IMR-90 (cell line): ENCODE results near the gene HSBP1L1. TPM values are rescaled to one million over a fixed set of nuclear protein-coding genes. Genes with fewer than 3 reads are reported as not detected.

ENCODE experiments used
- ATAC-seq: fragments of 200-7000 bp; cut with Tn5 transposase; 2 replicates; pipeline ENCODE4 v1.9.1; 2020; ENCODE audit warnings: low read depth, mild to moderate bottlenecking, moderate library complexity
- BruUV-seq: library from RNA; stranded (reverse); fragments of 400-500 nt; replicated peaks from 2 replicates; lab custom pipeline; 2021; lab: Mats Ljungman, UMichigan
- CTCF ChIA-PET: fragments of 300-600 bp; formaldehyde crosslinking; extraction: SDS; loops from one replicate; lab custom pipeline; 2021; ENCODE audit warnings: antibody characterized with exemption; lab: Yijun Ruan, JAX
- POLR2A ChIA-PET: fragments of 300-600 bp; sonication (Branson Sonifier 250); formaldehyde crosslinking; loops from one replicate; lab custom pipeline; 2022; ENCODE audit warnings: antibody characterized with exemption; ENCODE audit not compliant: unreplicated experiment; lab: Charles Lee
- DNase-seq: peaks from one replicate; pipeline ENCODE4 v3.0.0; 2013
- H2AFZ ChIP-seq: replicated peaks from 2 replicates; pipeline ENCODE3; 2013; ENCODE audit warnings: low read length, mild to moderate bottlenecking; ENCODE audit not compliant: poor library complexity
- H2AK5ac ChIP-seq: 2 replicates; pipeline ENCODE4 v1.6.1; 2013; ENCODE audit warnings: low read depth, low read length, inconsistent platforms
- H2AK9ac ChIP-seq: replicated peaks from 2 replicates; pipeline ENCODE3; 2013; ENCODE audit warnings: mild to moderate bottlenecking, low read depth, low read length, moderate library complexity; ENCODE audit not compliant: poor library complexity
- H2BK120ac ChIP-seq: 2 replicates; pipeline ENCODE4 v1.6.1; 2013; ENCODE audit warnings: low read depth, low read length, inconsistent platforms
- H2BK15ac ChIP-seq: 3 replicates; pipeline ENCODE4 v1.6.1; 2013; ENCODE audit warnings: low read depth, low read length, inconsistent platforms
- H2BK20ac ChIP-seq: 2 replicates; pipeline ENCODE4 v1.6.1; 2013; ENCODE audit warnings: low read depth, mild to moderate bottlenecking, inconsistent platforms, low read length, moderate library complexity
- H2BK5ac ChIP-seq: 2 replicates; pipeline ENCODE4 v1.6.1; 2013; ENCODE audit warnings: mild to moderate bottlenecking, low read depth, low read length, inconsistent platforms; ENCODE audit not compliant: poor library complexity, severe bottlenecking
- H3K14ac ChIP-seq: replicated peaks from 2 replicates; pipeline ENCODE4 v1.6.1; 2013; ENCODE audit warnings: low read depth, low read length, inconsistent platforms
- H3K18ac ChIP-seq: 2 replicates; pipeline ENCODE4 v1.6.1; 2013; ENCODE audit warnings: low read depth, low read length, control low read depth
- H3K23ac ChIP-seq: 2 replicates; pipeline ENCODE4 v1.6.1; 2013; ENCODE audit warnings: low read depth, low read length, inconsistent platforms
- H3K27ac ChIP-seq: 2 replicates; pipeline ENCODE4 v1.5.1; 2013; ENCODE audit warnings: mild to moderate bottlenecking, control low read depth, low read length; ENCODE audit not compliant: insufficient read depth
- H3K27me3 ChIP-seq: 2 replicates; pipeline ENCODE4 v1.6.1; 2013; ENCODE audit warnings: low read length; ENCODE audit not compliant: control insufficient read depth, insufficient read depth
- H3K36me3 ChIP-seq: 2 replicates; pipeline ENCODE4 v1.6.1; 2013; ENCODE audit warnings: low read length, mixed read lengths; ENCODE audit not compliant: control insufficient read depth, insufficient read depth
- H3K4ac ChIP-seq: 2 replicates; pipeline ENCODE4 v1.6.1; 2013; ENCODE audit warnings: low read depth, low read length, inconsistent platforms
- H3K4me1 ChIP-seq: 2 replicates; pipeline ENCODE4 v1.6.1; 2013; ENCODE audit warnings: low read length, mixed read lengths; ENCODE audit not compliant: control insufficient read depth, insufficient read depth
- H3K4me2 ChIP-seq: 2 replicates; pipeline ENCODE4 v1.6.1; 2013; ENCODE audit warnings: low read depth, mild to moderate bottlenecking, control low read depth, low read length, moderate library complexity
- H3K4me3 ChIP-seq: 2 replicates; pipeline ENCODE4 v1.5.1; 2013; ENCODE audit warnings: low read depth, mild to moderate bottlenecking, control low read depth, low read length, moderate library complexity; ENCODE audit not compliant: insufficient read depth
- H3K56ac ChIP-seq: 2 replicates; pipeline ENCODE4 v1.6.1; 2013; ENCODE audit warnings: low read length, inconsistent platforms; ENCODE audit not compliant: insufficient read depth; ENCODE audit errors: extremely low read depth
- H3K79me1 ChIP-seq, 2 experiments: 2 replicates each; pipeline ENCODE4 v1.6.1; 2013; ENCODE audit warnings: low read length in 2 of 2, inconsistent platforms in 1 of 2, low read depth in 1 of 2
- H3K9ac ChIP-seq: 2 replicates; pipeline ENCODE4 v1.6.1; 2013; ENCODE audit warnings: low read depth, low read length, control low read depth
- H3K9me1 ChIP-seq: 2 replicates; pipeline ENCODE4 v1.6.1; 2013; ENCODE audit warnings: low read length, inconsistent platforms; ENCODE audit not compliant: insufficient read depth
- H3K9me3 ChIP-seq: 2 replicates; pipeline ENCODE4 v1.6.1; 2013; ENCODE audit warnings: low read length; ENCODE audit not compliant: control insufficient read depth, insufficient read depth
- H4K20me1 ChIP-seq: 2 replicates; pipeline ENCODE4 v1.6.1; 2013; ENCODE audit warnings: low read length, inconsistent platforms; ENCODE audit not compliant: insufficient read depth
- H4K5ac ChIP-seq: 2 replicates; pipeline ENCODE4 v1.6.1; 2013; ENCODE audit warnings: mild to moderate bottlenecking, low read depth, low read length, control low read depth
- H4K8ac ChIP-seq, 2 experiments: 2 replicates each; pipeline ENCODE4 v1.6.1; 2013; ENCODE audit warnings: low read depth in 2 of 2, low read length in 2 of 2, control low read depth in 1 of 2, inconsistent platforms in 1 of 2
- H4K91ac ChIP-seq: 2 replicates; pipeline ENCODE4 v1.6.1; 2013; ENCODE audit warnings: low read depth, low read length, inconsistent platforms; ENCODE audit not compliant: insufficient read depth
- BHLHE40 ChIP-seq: fragments of 150-350 bp; IDR thresholded peaks from 2 replicates; pipeline ENCODE4 v1.6.1; 2016; ENCODE audit warnings: mild to moderate bottlenecking, low read depth, low read length
- WGBS, 2 experiments: methylation state at CpG; one replicate each; pipeline versions ENCODE4 v1.1.5 to v1.1.7; 2013; ENCODE audit warnings: missing lambda C conversion rate in 2 of 2; ENCODE audit not compliant: insufficient read length in 1 of 2; ENCODE audit errors: extremely low coverage in 2 of 2; 5-methylcytosine and 5-hydroxymethylcytosine counted together
- dilution Hi-C: fragments of 300-500 bp; cut with HindIII; formaldehyde crosslinking; loops from one replicate; pipeline ENCODE4 v1.14.3; 2018; ENCODE audit warnings: low sequenced_read_pairs; ENCODE audit not compliant: unreplicated experiment
- in situ Hi-C: fragments of 300-500 bp; cut with MboI; formaldehyde crosslinking; loops from 3 replicates; pipeline ENCODE4 v1.14.3; 2019; ENCODE audit warnings: low sequenced_read_pairs, inconsistent platforms, mixed read lengths
- intact Hi-C: fragments of 100-400 bp; cut with micrococcal nuclease; formaldehyde crosslinking; loops from 2 replicates; pipeline ENCODE4 v1.10.0; 2022
- polyA plus RNA-seq, 3 experiments: library from polyadenylated mRNA; depleted of rRNA; stranded (reverse); fragments of >200 nt; gene quantifications; 2 replicates each; pipeline ENCODE4 v1.2.3, GENCODE V29; 2012; ENCODE audit warnings: low replicate concordance in 1 of 3
- total RNA-seq: library from RNA; depleted of rRNA; stranded (reverse); fragments of >200 nt; gene quantifications from 2 replicates; pipeline ENCODE4 v1.2.3, GENCODE V29; 2012

Gene HSBP1L1
- total and polyA plus RNA-seq, 2 of the 4 experiments (the other 2 are of a cell fraction): 8.6 to 18.0 TPM

DNA sequence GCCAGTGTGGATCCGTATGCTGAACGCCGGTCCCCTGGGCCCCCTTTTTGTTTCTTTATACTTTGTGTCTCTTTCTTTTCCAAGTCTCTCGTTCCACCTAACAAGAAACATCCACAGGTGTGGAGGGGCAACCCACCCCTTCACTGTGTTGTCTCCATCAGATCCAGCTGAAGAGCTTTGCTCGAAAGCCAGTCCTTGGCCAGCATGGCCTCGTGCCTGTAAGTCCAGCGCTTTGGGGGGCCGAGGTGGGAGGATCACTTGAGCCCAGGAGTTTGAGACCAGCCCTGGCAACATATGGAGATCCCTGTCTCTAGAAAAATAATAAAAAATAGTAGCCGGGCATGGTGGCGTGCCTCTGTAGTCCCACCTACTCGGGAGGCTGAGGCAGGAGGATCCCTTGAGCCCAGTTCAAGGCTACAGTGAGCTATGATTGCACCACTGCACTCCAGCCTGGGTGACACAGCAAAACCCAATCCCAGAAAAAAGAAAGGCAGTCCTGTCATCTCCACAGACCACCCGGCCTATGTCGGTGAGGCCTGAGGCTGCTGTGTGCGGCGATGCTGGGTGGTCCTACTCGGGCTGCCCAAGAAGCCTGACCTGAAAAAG is 3.4 kb upstream of the HSBP1L1 start:
- Histone ChIP-seq H3K36me3 (no peaks in the 10 kb centered on the region), H3K27ac (no peak overlapping the region), H3K23ac (no peak overlapping the region), H3K9me1 (peaks cover 3% of the 10 kb centered on the region; the same call in 1 of the 2 replicates), H2BK5ac (peak overlapping the region; percentile 10), H3K4ac (no peak overlapping the region; the same call in 1 of the 2 replicates), H3K4me3 (no peak overlapping the region), H3K4me1 (peaks cover 7% of the 10 kb centered on the region), H2AK9ac (no peak overlapping the region), H2BK15ac (no peak overlapping the region), H3K79me1 (peaks cover 0 to 9% of the 10 kb centered on the region in 2 experiments; a peak in 2 of 4 replicates), H3K56ac (no peak overlapping the region), H4K91ac (peak overlapping the region; percentile 50; the same call in 1 of the 2 replicates), H2BK20ac (no peak overlapping the region), H3K4me2 (no peak overlapping the region), H3K27me3 (no peaks in the 10 kb centered on the region), H2AK5ac (peak overlapping the region; percentile 75; the same call in 1 of the 2 replicates), H3K9me3 (no peaks in the 10 kb centered on the region), H4K8ac (no peak overlapping the region), H2AFZ (no peak overlapping the region), H3K18ac (no peak overlapping the region), H4K5ac (no peak overlapping the region), H3K14ac (no peak overlapping the region), H2BK120ac (0 out of 2 replicates have a peak overlapping the region, but pooled peaks have one; percentile 46), H4K20me1 (peaks cover 6% of the 10 kb centered on the region; the same call in 1 of the 2 replicates), H3K9ac (no peak overlapping the region)
- no TSS peak for BruUV-seq
- TF ChIP-seq BHLHE40: no peak
- dilution Hi-C loops (no loop called here), intact Hi-C loops (loop anchor here (10.0 kb wide), 1 partner anchor 116 kb away; no protein-coding TSS in a partner anchor), in situ Hi-C loops (no loop called here)
- ATAC-seq: no peak
- ChIA-PET POLR2A (no interaction called here), CTCF (no interaction called here)
- DNase-seq: no peak
- 94% methylated on average over 6 of the region's 16 CpGs; no CpG with 5 or more reads in 1 of the 2 experiments for WGBS, 2 experiments
